D721Med (cell line): ENCODE results near the gene CYSRT1.

Source experiments
- DNase-seq: peaks from one replicate; pipeline ENCODE4 v3.0.0; 2011; ENCODE audit warnings: low spot score; ENCODE audit not compliant: insufficient read length
- FAIRE-seq: peaks from 2 replicates; lab custom pipeline; 2011; peaks lifted over from hg19 to GRCh38; lab: Jason Lieb, UNC
- TF ChIP-seq, protein P1 (sequence below): IDR thresholded peaks from 2 replicates; pipeline ENCODE4 v1.5.1; 2012; ENCODE audit warnings: mild to moderate bottlenecking, control low read depth; ENCODE audit not compliant: insufficient read depth; ENCODE audit errors: missing control alignments

CYSRT1 gene

DNA sequence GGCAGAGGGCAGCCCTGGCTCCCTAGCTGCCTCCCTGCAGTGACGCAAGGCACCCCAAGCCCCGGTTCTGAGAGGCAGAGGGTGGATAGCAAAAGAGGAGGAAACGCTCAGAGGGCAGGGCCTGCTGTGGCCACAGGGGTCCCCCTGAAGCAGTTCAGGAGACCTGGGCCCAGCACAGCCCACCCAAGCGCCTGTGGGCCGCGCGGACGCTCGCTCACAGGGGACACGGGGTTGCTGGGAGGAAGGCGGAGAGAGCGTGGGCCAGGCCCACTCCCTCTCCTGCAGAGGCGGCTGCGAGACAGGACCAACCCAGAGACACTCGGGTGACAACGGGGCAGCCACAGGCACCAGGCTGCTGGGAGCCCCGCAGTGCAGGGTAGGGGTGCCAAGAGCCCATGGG is 45.2 kb upstream of the CYSRT1 start:
- DNase-seq (no peak), FAIRE-seq (no peak)
- TF ChIP-seq, protein P1, sequence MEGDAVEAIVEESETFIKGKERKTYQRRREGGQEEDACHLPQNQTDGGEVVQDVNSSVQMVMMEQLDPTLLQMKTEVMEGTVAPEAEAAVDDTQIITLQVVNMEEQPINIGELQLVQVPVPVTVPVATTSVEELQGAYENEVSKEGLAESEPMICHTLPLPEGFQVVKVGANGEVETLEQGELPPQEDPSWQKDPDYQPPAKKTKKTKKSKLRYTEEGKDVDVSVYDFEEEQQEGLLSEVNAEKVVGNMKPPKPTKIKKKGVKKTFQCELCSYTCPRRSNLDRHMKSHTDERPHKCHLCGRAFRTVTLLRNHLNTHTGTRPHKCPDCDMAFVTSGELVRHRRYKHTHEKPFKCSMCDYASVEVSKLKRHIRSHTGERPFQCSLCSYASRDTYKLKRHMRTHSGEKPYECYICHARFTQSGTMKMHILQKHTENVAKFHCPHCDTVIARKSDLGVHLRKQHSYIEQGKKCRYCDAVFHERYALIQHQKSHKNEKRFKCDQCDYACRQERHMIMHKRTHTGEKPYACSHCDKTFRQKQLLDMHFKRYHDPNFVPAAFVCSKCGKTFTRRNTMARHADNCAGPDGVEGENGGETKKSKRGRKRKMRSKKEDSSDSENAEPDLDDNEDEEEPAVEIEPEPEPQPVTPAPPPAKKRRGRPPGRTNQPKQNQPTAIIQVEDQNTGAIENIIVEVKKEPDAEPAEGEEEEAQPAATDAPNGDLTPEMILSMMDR = no peak

DNA sequence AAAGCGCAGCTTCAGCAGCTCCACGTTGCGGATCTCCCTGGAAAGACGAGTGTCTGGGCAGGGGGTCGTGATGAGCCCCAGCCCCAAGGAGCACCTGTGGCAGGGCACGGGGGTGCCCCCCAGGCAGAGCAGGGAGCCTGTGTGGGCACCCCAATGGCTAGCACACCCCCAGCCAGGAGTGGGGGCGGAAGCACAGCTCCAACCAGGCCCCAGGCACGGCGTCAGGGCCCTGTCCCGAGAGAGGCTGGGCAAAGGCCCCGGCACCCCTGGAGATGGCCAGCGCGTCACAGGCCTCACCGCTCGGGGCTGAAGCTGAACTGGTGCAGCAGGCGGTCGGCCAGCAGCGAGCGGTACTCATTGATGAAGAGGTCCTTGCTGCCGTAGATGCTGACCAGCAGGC is 44.5 kb upstream of the CYSRT1 start:
- DNase-seq = no peak
- TF ChIP-seq, protein P1 = no peak
- no peak for FAIRE-seq

DNA sequence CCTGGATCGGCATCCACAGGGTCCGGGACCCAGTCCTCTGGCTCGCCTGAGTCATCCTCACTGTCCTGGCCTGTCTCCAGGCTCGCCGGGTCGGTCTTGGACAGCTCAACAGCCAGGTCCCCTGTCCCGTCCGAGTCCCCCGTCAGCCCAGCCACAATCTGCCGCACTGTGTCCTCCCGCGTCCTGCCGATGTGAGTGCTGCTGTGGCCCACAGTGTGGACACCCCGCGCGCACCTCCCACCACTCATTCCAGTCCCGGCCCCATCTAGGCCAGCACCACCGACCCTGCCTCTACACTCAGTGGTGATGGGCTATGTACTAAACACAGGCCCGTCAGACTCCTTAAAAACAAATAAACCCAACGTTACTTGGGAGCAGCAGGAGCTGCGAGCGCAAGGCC is 43.3 kb upstream of the CYSRT1 start:
- FAIRE-seq = no peak
- no peak for DNase-seq
- TF ChIP-seq, protein P1 = no peak

DNA sequence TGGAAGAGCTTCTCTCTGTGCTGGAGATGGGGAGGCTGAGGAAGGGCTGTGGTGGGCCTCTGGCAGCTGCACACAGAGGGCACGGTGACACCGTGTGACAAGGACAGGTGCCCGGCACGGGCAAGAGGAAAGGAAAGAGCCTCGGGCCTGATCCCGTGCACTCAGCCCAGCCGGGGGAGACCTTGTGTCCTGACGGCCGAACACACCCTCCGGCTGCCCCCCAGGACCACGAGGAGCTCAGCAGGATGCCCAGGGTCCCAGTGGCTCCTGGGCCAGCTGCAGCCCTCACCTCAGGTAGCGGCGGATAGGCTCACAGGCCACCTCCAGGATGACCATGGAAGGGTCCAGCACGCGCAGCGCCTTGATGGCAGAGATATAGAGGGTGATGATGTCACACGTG is 42.1 kb upstream of the CYSRT1 start:
- FAIRE-seq = no peak
- TF ChIP-seq, protein P1 = no peak

DNA sequence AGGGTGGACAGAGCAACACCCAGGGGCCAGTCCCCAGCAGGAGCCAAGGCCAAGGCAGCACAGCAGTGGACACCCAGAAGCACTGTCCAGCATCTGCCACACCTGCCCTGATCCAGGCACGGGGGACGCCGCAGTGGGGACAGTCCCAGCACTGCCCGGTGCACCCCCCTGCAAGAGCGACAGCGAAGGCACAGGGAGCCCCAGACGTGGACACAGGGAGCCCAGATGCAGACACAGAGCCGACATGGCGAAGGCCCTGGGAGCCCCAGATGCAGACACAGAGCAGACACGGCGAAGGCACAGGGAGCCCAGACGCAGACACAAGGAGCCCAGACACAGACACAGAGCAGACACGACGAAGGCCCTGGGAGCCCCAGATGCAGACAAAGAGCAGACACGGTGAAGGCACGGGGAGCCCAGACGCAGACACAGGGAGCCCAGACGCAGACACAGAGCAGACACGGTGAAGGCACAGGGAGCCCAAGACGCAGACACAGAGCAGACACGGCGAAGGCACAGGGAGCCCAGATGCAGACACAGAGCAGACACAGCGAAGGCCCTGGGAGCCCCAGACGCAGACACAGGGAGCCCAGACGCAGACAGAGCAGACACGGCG is 40.9 kb upstream of the CYSRT1 start:
- no peak for DNase-seq
- TF ChIP-seq, protein P1 = no peak
- no peak for FAIRE-seq

More for the DNA sequence above, 42.1 kb upstream of the CYSRT1 start:
- DNase-seq = no peak

DNA sequence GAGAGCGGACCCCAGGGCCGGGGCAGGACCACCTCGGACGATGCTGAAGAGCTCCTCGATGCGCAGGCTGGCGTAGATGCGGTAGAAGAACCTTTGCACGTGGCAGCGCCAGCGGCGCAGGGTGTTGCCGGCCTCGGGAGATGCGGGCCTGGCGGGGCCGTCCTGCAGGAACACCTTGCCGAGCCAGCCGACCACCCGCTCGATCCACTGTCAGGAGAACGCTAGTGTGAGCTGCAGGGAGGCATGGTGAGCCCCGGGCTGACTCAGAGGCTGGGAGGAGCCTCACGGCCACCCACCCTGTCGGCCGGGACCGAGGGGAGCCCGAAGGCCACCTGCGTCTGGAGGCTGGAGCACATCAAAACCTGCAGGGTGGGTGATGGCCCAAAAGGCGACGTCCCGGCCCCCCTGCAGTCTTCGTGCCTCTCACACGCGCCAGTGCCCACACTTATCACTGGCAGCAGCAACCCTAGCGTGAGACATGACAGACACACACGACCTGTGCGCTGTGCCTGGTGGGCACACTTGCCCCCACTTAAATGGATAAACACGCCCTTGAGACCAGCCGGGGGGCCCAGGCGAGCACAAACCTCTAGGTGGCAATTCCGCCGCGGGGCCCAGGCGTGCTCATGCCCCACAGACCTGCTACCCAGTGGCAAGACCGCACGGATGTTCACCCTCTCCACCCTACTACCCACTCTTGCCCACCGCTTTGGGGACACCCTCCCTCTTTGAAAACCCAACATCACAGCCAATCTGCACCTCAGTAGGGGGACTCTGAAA is 39.9 kb upstream of the CYSRT1 start:
- no peak for DNase-seq
- no peak for FAIRE-seq
- TF ChIP-seq, protein P1 = no peak

DNA sequence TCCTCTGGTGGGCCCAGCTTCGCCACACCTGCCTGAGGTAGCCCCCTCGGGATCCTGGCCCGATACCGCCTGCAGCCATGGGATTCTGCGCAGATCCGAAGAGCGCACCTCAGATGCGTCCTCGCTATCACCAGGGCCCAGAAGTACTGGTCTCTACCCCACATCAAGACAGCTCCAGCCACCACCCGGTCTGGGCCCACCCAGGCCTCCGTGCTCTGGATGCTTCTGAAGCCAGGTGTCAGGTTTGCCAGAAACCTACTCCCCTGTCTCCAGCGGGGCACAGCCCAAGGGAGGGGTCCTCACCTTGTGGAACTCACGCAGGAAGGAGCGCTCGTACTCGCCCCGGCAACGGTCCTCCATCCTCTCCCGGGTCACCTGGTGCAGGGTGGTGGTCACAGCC is 39.1 kb upstream of the CYSRT1 start:
- TF ChIP-seq, protein P1 = no peak
- DNase-seq = no peak
- no peak for FAIRE-seq
